Thyroid gland (tissue), 4 donors: ENCODE results near the gene NPDC1. TPM values are rescaled to one million over a fixed set of nuclear protein-coding genes. Genes with fewer than 3 reads are reported as not detected.
A peak's percentile ranks its signal among the peaks of the same experiment; 100 is the strongest.

Source experiments
- DNase-seq, 2 donors: peaks; one replicate each; pipeline ENCODE4 v3.0.0-alpha.2; 2019
- H3K27ac ChIP-seq, 3 donors: fragments of 200-600 bp; sonication (generic); 1 replicate in 2 of 3; 2 replicates in 1 of 3; pipeline ENCODE4 v1.5.1; 2016 to 2019; ENCODE audit warnings: mild to moderate bottlenecking in 1 of 3, moderate library complexity in 1 of 3
- H3K27me3 ChIP-seq: fragments of 200-600 bp; sonication (generic); one replicate; pipeline ENCODE4 v1.5.1; 2019
- H3K36me3 ChIP-seq, 2 donors: fragments of 200-600 bp; sonication (generic); one replicate each; pipeline ENCODE4 v1.5.1; 2016 to 2019
- H3K4me1 ChIP-seq, 2 donors: fragments of 200-600 bp; sonication (generic); one replicate each; pipeline ENCODE4 v1.5.1; 2017 to 2019
- H3K4me3 ChIP-seq, 3 donors: fragments of 200-600 bp; sonication (generic); replicated peaks in 1 of 3; 1 replicate in 2 of 3; 2 replicates in 1 of 3; pipeline ENCODE4 v1.5.1; 2016; ENCODE audit warnings: mild to moderate bottlenecking in 1 of 3
- H3K9me3 ChIP-seq: fragments of 200-600 bp; sonication (generic); one replicate; pipeline ENCODE4 v1.5.1; 2017
- CTCF ChIP-seq, 6 experiments: fragments of 200-600 bp in 3 of 6; fragments of 450-650 bp in 3 of 6; sonication (generic) in 3 of 6; IDR thresholded peaks; one replicate each; pipeline ENCODE4 v1.5.1; 2016 to 2019; ENCODE audit warnings: antibody characterized with exemption in 6 of 6, mild to moderate bottlenecking in 2 of 6, inconsistent platforms in 1 of 6, moderate library complexity in 1 of 6
- POLR2A ChIP-seq, 2 donors: fragments of 450-650 bp; IDR thresholded peaks; one replicate each; pipeline ENCODE4 v1.6.1; 2017; ENCODE audit warnings: antibody characterized with exemption in 2 of 2, mild to moderate bottlenecking in 2 of 2, moderate library complexity in 1 of 2
- WGBS, 2 donors: methylation state at CpG; one replicate each; pipeline ENCODE4 v1.1.5; 2017; 5-methylcytosine and 5-hydroxymethylcytosine counted together
- intact Hi-C: fragments of 100-400 bp; cut with DNase I; formaldehyde crosslinking; loops from one replicate; pipeline ENCODE4 v1.15.1; 2023
- total RNA-seq, 4 donors: library from RNA; depleted of rRNA; stranded (reverse); fragments of >200 nt; gene quantifications; one replicate each; pipeline ENCODE4 v1.2.3, GENCODE V29; 2016

The NPDC1 gene
- total RNA-seq, 4 donors from 2014 or later: 23.3 to 65.9 (median 35.4) TPM

DNA sequence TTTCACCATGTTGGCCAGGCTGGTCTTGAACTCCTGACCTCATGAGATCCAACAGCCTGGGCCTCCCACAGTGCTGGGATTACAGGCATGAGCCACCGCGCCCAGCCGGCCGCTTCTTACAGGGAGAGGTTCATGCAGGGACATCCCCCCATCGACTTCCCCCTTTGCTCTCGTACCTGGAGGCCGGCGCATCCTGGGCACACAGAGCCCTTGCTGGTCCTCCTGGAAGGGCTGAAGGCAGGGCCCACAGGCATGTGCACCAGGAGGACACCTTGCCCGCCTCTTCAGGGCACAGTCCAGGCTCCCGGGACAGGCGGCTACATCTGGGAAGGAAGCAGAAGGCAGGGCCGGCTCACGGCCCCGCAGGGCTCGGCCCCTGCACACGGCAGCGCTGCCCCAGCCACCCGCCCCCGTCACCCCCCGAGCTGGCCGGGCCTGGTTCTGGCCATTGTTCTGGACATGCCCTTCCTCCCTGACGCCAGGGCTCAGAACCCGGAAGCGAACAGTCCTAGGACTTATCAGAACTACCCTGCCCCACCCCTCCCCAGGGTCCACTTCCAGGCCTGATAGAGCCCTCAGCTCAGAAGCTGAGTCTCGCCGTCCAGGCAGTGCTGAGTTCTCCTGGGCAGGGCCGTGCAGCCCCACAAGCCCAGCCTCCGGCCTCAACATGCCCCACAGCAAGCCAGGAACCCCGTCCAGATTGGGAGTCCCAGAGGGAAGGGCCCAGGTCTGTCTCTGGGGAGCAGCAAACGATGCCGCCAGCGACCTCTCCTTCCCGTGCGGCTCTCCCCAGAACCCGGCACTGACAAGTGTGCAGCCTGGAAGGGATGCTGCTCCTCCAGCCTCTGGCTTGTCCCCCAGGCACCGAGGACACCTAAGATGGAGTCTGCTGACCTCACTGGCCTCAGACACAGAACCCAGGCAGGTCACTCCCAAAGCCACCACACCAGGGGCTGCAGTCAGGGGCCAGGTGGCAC, 2.9 kb downstream of the NPDC1 start:
- Histone ChIP-seq H3K27me3 (peaks cover 5% of the 10 kb centered on the region), H3K36me3 (peaks cover 0 to 8% of the 10 kb centered on the region in 2 donors), H3K9me3 (no peaks in the 10 kb centered on the region), H3K4me1 (peaks cover 6 to 19% of the 10 kb centered on the region in 2 donors), H3K27ac (peak overlapping the region in 1 of 3 donors; percentile 48), H3K4me3 (no peak overlapping the region)
- no peak for DNase-seq
- TF ChIP-seq POLR2A (IDR thresholded peaks at IDR 0.05) (no peak), CTCF (IDR thresholded peaks at IDR 0.05) (no peak)
- intact Hi-C loops: no loop called here
- WGBS, 2 donors: 71 to 80% methylated on average over 7 to 11 of the region's 36 CpGs

DNA sequence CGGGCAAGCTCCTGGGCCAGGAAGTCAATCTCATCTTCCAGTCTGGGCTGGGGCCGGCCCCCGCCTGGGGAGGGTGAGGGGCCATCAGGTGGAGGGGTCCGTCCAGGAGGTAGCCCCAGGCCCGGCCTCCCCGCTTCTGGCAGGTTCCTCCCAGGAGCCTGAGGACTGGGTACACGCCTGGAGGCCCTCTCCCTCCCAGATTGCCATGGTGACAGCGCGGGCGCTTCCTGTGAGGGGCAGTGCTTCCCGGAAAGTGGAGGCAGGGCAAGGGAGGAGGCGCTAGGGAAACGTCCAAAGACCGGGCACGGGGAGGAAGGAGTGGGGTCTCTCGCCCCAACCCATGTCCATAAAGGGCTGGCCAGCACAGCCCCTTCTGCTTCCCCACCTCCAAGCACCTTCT, 4.9 kb downstream of the NPDC1 start:
- H3K27ac ChIP-seq: no peak overlapping the region
- WGBS, 2 donors: 59 to 80% methylated on average over 1 to 12 of the region's 16 CpGs
- peaks cover 0 to 8% of the 10 kb centered on the region in 2 donors for H3K36me3 ChIP-seq
- H3K9me3 ChIP-seq: no peaks in the 10 kb centered on the region
- no peak overlapping the region for H3K4me3 ChIP-seq
- intact Hi-C loops: no loop called here
- no peak for DNase-seq
- no peak for TF ChIP-seq CTCF (IDR thresholded peaks at IDR 0.05)
- TF ChIP-seq POLR2A (IDR thresholded peaks at IDR 0.05): no peak
- H3K4me1 ChIP-seq: peaks cover 2 to 15% of the 10 kb centered on the region in 2 donors
- H3K27me3 ChIP-seq: no peaks in the 10 kb centered on the region

- H3K4me1 ChIP-seq: peaks cover under 1 to 17% of the 10 kb centered on the region in 2 donors
- TF ChIP-seq CTCF (IDR thresholded peaks at IDR 0.05) (no peak), POLR2A (IDR thresholded peaks at IDR 0.05) (no peak)
- no peaks in the 10 kb centered on the region for H3K9me3 ChIP-seq
- intact Hi-C loops: no loop called here
- 88 to 89% methylated on average over 12 to 22 of the region's 23 CpGs for WGBS, 2 donors
- H3K36me3 ChIP-seq: peaks cover 0 to 8% of the 10 kb centered on the region in 2 donors
- H3K4me3 ChIP-seq: no peak overlapping the region
- no peak overlapping the region for H3K27ac ChIP-seq
- H3K27me3 ChIP-seq: no peaks in the 10 kb centered on the region
- no peak for DNase-seq
These were observed 5.4 kb downstream of the NPDC1 start for GRCh38 chr9:137040568-137040967.

- TF ChIP-seq POLR2A (IDR thresholded peaks at IDR 0.05) (no peak), CTCF (IDR thresholded peaks at IDR 0.05) (no peak)
- intact Hi-C loops: loop anchor here (10.0 kb wide), 1 partner anchor 195 kb away; the partner anchor contains the start of genes AJM1 and PHPT1
- H3K4me3 ChIP-seq: no peak overlapping the region
- no peaks in the 10 kb centered on the region for H3K27me3 ChIP-seq
- 89 to 91% methylated on average over 22 to 27 of the region's 32 CpGs for WGBS, 2 donors
- H3K4me1 ChIP-seq: peaks cover 9 to 17% of the 10 kb centered on the region in 2 donors
- no peak overlapping the region for H3K27ac ChIP-seq
- no peak for DNase-seq
- H3K9me3 ChIP-seq: no peaks in the 10 kb centered on the region
- peaks cover 0 to 8% of the 10 kb centered on the region in 2 donors for H3K36me3 ChIP-seq
These were observed 6.2 kb downstream of the NPDC1 start for GRCh38 chr9:137039611-137040366.
